GM18861 (cell line): ENCODE measurements around the gene DLG2.

Source experiments
- ATAC-seq: cut with Tn5 transposase; IDR thresholded peaks from one replicate; pipeline ENCODE4 v1.9.1; 2021; ENCODE audit not compliant: unreplicated experiment

Gene DLG2

DNA sequence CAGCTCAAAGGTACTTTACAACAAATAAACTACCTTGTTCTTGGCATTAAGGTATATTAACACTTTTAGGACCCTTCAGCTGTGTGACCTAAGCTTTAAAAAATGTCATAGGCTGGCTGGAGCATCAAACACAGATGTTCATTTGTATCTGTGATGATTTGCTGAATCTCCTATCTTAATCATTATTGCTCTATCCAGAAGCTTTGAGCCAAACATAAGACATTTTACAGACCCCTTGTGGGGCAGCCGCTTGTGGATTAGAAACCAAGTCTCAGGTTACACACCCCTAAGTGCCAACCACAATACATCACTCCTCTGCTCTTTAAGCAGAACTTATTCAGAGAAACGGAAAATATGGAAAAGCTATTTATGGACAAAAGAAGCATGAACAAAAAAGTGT is 1946.8 kb downstream of the DLG2 start:
- ATAC-seq, result no peak

DNA sequence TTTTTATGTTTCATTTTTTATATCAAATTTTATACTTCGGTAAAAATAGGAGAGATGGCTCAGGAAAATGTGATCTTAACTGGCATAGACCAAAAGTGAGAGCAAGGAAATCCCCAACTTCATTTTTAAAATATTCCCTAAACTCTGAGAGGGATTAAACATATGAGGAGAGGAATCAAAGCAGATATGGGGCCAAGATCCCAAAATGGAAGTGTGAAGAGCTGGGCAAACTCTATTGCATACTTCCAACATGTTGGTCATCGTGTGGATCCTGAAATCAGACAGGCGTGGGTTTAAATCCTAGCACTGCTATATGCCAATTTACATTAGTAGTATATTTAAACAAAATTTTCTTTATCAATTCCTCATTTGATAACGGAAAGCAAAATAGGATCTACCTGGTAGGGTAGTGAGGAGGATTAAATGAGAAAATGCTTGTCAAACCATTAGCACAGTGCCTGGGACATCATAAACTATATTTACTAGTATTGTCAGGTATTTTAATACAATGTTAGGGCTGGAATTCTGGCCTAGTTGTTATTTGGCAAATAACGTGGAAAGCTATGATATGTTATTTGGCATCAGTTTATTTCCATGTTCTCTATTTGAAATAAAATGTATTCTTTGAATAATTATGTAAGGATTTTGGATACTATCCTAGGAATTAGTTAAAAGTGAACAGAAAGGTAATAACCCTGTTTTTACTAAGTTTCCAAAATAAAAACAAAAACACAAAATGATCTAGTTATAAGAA is 1948.1 kb downstream of the DLG2 start:
- no peak for ATAC-seq

DNA sequence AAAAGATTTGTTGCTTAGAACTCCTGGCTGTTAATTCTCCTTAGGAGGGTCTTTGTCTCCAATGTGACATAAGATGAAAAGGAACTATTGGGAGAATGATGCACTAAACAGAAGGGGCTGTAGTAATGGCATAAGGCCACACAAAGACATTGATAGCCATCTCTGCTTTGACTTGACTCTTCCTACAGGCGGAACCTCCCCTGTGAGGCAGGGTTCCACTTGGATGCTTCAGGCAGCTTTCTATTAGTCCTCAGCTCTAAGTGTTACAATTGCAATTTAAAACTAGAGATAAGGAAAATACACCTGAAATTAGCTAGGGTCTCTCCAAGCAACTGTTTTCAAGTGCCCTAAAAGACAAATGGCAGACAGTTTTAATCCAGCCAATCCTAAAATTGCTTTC is 1949.4 kb downstream of the DLG2 start:
- ATAC-seq, result no peak

DNA sequence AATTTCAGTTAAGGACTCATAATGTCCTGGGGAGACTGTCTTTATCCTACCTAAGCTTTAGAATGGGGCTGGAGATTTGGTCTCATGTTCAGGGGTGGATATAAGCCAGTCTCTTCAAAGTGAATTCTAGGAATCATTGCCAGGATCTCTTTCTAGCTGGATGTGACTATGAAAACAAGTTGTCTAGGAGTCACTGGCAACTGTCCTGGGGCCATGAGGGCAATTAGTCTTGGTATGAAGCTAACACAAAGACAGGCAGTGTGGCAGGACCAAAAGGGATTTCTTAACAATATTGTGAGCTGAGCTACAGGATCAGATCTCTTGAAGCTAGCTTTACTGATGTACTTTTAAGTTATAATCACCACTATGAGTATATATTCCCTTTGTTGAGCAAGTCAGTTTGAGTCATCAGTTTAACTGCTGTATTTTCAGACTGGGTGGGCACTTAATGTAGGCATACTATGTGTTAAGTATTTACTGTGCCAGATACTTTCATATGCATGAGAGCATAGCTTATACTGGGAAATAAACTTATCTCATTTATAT is 1951.0 kb downstream of the DLG2 start:
- ATAC-seq, result no peak

DNA sequence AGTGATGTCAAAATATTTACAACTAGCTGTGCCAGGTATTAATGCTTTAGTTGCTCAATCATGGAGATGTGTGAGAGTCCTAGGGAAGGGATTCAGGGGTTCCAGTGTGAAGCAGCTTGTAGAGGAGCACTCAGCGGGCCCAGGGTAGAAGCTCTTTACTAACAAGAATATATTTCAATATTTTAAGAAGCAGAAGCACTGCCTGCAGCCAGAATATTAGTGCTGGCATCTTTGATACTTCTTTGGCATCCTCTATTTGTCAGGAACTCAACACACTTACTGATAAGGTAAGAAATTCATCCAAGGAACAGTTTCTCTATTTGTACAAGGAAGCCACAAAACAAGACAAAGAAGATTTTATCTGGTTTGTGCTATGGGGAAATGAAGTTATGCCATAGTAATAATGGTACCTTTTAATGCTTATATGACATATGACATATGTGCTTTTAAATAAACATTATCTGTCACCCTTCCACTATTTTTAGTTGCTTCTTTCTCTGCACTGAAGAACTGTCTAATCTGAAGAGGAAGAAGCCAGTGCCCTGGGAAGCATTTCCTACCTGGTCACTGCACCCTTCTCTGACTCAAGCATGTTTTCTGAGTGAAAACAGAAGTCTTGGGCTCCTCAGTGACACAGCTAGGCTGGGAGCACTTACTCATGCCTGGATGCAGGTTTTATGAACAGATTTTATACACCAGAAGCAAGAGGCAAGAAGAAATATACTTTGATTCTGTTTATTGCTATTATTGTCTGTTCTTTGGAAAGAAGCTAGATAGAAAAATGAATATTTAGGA is 1952.8 kb downstream of the DLG2 start:
- no peak for ATAC-seq

DNA sequence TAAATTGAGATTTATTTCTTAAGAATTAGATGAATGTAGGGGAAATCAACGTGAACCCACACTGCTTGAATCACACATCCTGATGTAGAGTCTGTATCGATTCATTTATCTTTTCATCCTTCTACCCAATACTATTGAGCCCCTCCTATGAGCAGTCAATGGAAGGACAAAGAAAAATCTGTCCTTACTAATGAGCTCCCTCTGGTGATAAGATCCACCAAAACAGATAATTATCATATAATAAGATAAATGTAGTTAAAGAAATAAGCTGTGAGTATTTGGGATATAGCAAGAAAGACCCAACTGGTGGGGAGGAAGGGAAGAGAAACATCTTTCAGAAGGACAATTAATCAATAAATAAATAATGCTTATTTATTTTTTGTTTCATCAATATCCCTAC is 1955.9 kb downstream of the DLG2 start:
- ATAC-seq, result no peak

DNA sequence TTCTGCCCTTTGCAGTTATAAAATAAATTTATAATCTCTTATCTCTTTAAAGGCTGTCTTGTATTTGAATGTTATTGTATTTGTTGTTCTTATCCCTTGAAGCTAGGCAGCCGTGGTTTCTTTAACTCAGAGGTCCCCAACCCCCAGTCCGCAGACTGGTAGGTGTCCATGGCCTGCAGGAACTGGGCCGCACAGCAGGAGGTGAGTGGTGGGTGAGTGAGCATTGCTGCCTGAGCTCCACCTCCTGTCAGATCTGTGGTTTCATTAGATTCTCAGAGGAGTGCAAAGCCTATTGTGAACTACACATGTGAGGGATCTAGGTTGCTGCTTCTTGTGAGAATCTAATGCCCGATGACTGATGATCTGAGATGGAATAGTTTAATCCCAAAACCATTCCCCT is 1961.0 kb downstream of the DLG2 start:
- ATAC-seq, result no peak

DNA sequence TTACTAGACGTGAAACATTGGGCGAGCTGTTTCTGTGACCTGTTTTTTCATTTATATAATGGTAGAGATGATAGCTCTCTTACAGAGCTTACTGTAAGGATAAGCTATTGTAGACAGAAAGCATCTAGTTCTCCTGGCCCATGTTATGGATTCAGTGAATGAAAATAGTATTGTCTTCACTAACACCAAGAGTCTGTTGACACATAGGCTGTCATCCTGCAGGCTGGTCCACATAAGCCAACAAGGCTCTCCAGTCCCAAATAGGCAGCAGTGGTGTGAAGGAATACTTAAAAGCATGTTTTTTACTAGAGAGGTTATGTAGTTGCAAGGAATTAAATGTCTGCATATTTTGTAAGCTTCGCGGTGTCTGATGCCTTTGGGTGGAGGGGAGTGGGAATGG is 1963.2 kb downstream of the DLG2 start:
- no peak for ATAC-seq

DNA sequence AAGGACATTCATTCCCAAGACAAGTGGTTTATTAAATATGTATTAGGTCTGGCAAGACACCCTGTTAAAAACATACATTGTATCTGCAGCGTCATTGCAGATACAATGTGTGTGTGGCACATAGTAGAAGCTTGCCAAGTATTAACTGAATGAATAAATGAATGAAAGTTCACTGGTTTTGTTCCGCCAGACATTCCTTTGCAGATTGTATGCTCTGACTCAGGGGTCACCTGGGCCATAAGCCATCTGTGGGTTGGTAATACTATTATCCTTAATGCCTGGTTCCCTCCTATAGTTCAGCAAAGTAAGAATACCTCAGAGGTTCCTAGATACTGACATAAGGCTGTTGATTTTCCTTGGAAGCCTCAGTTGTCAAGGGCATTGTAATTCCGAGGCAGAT is 1963.7 kb downstream of the DLG2 start:
- no peak for ATAC-seq

DNA sequence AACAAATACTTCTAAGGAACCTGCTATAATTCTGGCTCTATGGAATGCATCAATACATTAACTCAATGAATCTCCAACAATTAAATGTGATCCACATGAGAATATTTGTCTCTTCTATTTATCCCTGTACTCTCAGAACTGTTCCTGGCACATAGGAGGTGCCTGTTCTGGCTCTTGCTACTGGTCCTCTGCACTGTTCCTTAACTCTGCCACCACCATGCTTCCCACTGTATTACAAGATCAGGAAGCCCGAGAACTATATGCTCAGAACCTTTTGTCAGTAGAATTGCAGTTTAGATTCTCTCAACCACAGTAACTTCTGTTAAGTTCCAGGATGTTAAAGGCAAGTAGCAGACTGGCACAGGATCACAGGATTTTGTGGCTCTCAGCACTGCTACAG is 1964.7 kb downstream of the DLG2 start:
- ATAC-seq, result no peak

DNA sequence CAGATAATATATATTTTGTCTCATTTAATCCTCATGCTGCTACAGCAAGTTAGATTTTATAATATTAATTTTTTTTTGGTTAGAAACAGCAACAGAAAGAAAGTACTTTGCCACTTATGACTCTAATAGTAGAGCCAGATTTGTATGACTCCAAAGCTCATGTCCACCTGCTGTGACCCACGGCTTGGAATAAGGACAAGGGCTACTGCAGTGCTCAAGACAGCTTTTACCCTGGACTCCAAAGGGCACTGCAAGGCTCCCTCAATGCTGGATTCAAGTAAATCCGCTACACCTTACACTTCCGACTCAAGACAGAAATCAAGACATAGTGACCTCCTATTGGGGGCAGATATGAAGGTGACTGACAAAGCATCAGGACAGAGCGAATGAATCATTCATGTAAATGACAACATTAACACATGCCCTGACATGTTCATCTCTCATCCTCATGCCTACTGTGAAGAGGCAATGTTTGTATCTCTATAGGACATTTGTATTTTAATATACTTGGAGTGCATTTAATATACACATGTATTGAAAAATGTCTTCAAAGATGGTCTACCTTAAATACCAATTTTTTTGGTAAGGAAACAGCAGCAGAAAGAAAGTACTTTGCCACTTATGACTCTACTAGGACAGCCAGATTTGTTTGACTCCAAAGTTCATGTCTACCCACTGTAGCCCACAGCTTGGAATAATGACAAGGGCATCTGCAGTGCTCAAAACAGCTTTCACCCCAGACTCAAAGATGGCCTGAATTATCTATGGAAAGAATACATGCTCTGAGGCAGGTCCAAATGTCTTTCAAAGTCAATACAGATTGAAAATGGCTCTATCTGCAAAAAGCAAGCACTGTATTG is 1965.4 kb downstream of the DLG2 start:
- no peak for ATAC-seq

DNA sequence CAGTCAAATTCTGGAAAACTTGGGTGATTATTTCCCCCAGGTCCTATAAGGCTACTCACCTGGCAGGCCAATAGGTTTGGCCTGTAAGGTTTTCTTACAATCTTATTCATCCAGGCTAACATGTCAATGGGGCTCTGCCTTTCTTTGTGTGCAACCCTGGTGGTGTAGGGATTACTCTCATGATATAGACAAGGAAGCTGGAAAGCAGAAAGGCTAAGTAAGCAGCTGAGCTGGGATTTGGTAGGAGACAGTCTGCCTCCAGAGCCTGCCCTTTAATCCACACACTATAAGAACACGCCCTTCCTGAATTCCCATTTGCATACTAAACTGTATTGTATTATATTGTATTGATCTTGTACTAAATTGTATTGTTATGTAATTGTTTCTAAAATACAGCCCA is 1967.7 kb downstream of the DLG2 start:
- ATAC-seq, result no peak

DNA sequence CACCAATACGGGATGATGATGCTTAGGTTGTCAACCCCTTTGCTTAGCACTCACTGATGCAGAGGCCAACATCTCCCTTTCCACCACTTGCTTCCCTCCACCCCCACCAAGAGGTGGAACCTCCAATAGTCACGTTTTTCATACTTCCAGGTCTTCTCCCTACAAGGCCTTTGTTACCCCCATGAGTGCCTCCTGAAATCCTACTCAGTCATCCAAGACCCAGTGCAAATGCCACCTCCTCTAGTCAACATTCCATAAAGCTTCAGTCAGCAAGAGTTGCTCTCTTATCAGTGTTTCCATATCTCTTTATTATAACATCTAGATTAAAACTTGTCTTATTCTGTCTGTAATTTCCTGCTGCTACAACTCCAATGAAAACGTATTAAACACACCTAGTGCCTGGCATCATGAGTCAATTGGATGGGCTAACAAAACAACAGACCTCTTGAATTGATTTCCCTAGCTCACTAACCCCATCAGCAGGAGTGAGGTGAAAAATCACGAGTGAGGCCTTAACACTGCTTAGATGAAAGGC is 1970.3 kb downstream of the DLG2 start:
- ATAC-seq, result no peak

DNA sequence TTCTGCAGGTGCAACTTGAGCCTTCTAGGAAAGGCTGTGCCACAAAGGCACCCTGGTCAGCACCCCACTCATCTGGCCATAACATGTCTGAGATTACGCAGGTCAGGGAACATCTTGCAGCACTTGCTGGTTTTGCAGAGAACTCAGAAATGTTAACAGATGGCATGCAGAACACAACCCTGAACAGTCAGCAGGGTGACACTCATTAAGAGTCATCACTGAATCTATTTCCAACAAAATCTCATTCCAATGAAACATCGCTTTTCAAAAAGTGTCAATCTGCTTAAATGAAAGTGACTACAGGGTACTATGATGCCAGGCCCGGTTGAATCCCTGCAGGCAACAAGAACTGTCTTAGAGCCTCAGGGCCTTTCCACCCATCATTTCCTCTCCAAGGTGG is 1971.2 kb downstream of the DLG2 start:
- ATAC-seq, result no peak

DNA sequence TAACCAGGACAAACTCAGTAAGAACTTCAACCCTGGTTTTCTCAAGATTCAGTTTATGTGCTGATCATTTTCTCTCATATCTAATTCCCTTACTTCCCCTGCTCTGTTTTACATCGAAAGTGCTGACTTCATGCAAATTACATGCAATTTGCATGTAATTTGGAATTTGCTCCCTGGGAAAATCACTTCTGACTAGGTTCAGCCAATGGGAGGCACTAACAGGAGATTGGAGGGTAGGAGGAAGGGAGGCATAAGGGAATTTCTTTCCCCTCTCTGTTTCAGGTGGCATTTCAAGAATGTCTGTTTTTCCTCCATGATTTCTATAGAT is 1977.7 kb downstream of the DLG2 start:
- ATAC-seq, result no peak

DNA sequence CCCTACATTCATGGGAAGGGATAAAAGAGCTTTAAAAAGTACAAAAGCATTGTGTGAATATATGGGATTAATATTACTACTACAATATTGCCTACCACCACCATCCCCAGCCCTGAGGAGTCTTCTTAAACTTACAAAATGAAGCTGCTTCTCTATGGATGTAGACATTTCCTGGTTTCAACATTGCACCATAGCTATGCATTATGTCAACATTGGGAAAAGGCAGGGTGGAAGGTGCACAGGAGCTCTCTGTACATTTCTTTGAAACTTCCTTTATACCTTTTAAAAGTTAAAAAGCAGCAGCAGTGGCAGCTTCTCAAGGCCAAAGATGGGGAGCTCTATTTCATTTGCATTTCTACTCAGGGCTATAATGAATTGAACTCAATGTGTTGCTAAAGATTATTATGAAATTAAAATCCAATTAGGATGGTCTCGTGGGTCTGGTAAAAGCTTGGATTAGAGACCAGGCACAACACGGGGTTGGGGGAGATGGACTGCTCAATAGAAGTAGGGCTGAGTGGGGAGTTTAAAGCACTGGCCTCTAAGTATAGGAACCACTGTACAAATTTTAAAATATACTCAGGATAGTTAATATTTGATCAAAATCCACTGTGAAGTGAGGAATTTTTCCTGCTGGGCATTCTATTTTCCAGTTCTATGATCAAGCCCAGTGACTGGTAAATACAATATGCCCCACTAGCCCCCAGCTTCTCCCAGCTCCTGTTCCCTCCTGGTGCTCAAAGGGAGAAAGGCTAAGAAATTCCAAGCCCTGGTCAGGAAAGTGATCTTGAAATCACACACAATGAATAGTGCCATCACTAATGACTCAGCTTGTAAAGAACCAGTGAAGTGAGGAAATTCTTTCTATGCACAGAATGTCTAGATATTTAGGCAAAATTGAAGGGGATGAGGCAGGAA is 1978.3 kb downstream of the DLG2 start:
- no peak for ATAC-seq

DNA sequence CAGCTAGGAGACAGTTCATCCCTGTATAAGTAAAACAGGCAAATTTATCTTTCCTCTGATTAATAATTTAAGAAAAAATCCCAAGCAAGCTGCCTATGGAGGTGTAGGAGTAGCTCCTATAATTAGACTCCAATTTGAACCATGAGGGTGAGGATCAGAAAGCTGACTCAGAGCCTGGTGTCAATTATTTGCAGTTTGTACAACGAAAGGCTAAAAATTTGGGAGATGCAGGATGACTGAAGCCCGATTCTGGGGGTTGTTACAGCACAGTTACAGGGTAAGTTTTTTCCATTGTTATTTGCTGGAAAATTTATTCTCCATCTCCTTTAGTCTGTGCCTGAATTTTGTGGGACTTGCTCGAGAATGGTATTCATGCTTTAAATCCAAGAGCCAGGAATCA is 1981.6 kb downstream of the DLG2 start:
- ATAC-seq, result no peak

DNA sequence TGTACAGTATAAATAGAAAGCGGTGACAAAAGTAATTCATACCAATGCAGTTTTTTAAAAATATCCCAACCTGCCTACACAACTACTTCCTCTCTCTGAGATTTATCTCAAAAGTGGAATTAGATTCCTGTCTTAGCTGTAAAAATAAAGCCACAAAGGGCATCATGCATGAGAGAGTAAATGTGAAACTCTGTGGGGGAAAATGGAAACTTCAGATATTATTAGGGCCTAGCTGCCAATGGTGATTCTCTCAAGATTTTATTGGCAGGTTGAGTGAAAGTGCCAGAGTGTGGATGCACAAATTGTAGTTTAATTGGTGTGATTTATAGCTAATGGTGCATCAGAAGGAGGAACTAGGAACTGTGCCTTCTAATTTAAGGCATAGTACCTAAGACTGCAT is 1984.0 kb downstream of the DLG2 start:
- ATAC-seq, result no peak

DNA sequence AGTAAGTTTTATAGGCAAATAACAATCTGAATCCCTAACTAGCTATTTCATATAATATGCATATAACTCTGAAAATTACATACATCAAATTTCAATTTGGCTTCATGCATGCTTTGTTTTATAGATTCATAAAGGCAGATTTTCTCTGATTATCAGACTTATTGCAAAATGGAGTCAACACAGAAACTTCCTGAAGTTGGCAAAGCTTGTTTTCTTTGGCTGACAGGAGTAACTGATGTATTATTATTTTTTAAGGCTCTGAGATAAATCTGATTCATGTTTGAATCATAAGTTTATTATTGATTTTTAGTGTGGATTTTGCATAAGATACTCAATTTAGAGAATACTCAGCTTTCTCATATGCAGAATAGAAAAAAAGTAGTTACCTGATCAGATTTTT is 1984.6 kb downstream of the DLG2 start:
- no peak for ATAC-seq

DNA sequence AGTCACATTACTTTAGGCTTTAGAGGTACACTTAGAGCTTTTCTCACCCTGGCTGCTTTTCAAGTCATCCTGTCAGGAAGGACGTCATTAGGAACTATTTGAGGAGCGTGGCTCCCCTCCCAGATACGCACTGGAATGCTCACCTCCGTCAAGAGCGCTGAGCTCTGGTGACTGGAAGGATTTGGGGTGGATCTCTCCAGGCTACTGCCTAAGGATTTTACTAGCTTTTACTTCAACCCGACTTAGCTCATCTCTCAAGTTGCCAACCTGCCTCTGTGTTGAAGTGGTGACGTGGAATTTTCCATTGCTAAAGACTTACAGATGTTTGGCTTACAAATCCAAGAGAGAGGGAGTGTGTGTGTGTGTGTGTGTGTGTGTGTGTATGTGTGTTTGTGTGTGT is 1985.6 kb downstream of the DLG2 start:
- no peak for ATAC-seq
